C4-2B (cell line): ENCODE results near the gene LRRC59.

Experiments used
- CTCF ChIP-seq: fragments of 450-650 bp; conservative IDR thresholded peaks from 2 replicates; pipeline ENCODE4 v1.5.1; 2017; ENCODE audit warnings: mild to moderate bottlenecking
- ZFX ChIP-seq: fragments of 450-650 bp; IDR thresholded peaks from 2 replicates; pipeline ENCODE4 v1.6.1; 2017

- TF ChIP-seq CTCF (no peak), ZFX (no peak)
Measured at GRCh38 chr17:50371526-50371925, 25.8 kb downstream of the LRRC59 start.
